Hepatocyte (in vitro differentiated cells): ENCODE data around the gene ERH.

Experiments
- CTCF ChIP-seq: fragments of 200-600 bp; sonication (generic); IDR thresholded peaks from 2 replicates; pipeline ENCODE4 v1.5.1; 2016; ENCODE audit warnings: antibody characterized with exemption, mild to moderate bottlenecking; ENCODE audit not compliant: poor library complexity
- EZH2phosphoT487 ChIP-seq: fragments of 200-600 bp; sonication (generic); IDR thresholded peaks from one replicate; pipeline ENCODE4 v1.6.1; 2018; ENCODE audit warnings: antibody characterized with exemption, mild to moderate bottlenecking, low read depth, moderate library complexity; ENCODE audit not compliant: unreplicated experiment, severe bottlenecking

- no peak for TF ChIP-seq CTCF
- no peak for TF ChIP-seq EZH2phosphoT487
Measured at GRCh38 chr14:69373104-69373503, 25.0 kb downstream of the ERH start.
